ENCODE measurements around the gene UMOD. TPM values are rescaled to one million over a fixed set of nuclear protein-coding genes. Genes with fewer than 3 reads are reported as not detected.

UMOD gene
- not detected in 2 replicates for total RNA-seq (2012; rRNA removed)

GRCh38 chr16:20352615-20353014, at the start of gene UMOD:
Gene UMOD, minus strand, starts transcription at chr16:20352715. Its CDS starts 1,978 bp downstream, at chr16:20350737.
- Histone ChIP-seq H3K4me1 (ENCODE audit: control insufficient read depth, insufficient read depth, low read length) (no peaks in the 10 kb centered on the region), H3K27me3 (ENCODE audit: control insufficient read depth, insufficient read depth, low read length) (no peaks in the 10 kb centered on the region), H3K9me3 (replicated peaks; ENCODE audit: low read length) (no peaks in the 10 kb centered on the region), H3K36me3 (ENCODE audit: insufficient read depth, low read length) (no peaks in the 10 kb centered on the region), H3K4me2 (ENCODE audit: low read length) (no peak within 1 kb of the TSS), H3K9ac (ENCODE audit: low read depth, low read length) (no peak within 1 kb of the TSS), H3K4me3 (ENCODE audit: low read length) (no peak within 1 kb of the TSS)

- H3K36me3 ChIP-seq (ENCODE audit: insufficient read depth, low read length), result no peaks in the 10 kb centered on the region
- H3K4me1 ChIP-seq (ENCODE audit: control insufficient read depth, insufficient read depth, low read length), result no peaks in the 10 kb centered on the region
- no peaks in the 10 kb centered on the region for H3K9me3 ChIP-seq (replicated peaks; ENCODE audit: low read length)
- no peak overlapping the region for H3K4me3 ChIP-seq (ENCODE audit: low read length)
- no peak overlapping the region for H3K4me2 ChIP-seq (ENCODE audit: low read length)
- no peaks in the 10 kb centered on the region for H3K27me3 ChIP-seq (ENCODE audit: control insufficient read depth, insufficient read depth, low read length)
- no peak overlapping the region for H3K9ac ChIP-seq (ENCODE audit: low read depth, low read length)
Measured at GRCh38 chr16:20401475-20402016, 49.0 kb upstream of the UMOD start.

- Histone ChIP-seq H3K27me3 (ENCODE audit: control insufficient read depth, insufficient read depth, low read length) (no peaks in the 10 kb centered on the region), H3K9ac (ENCODE audit: low read depth, low read length) (no peak overlapping the region), H3K4me1 (ENCODE audit: control insufficient read depth, insufficient read depth, low read length) (no peaks in the 10 kb centered on the region), H3K4me2 (ENCODE audit: low read length) (no peak overlapping the region), H3K9me3 (replicated peaks; ENCODE audit: low read length) (no peaks in the 10 kb centered on the region), H3K36me3 (ENCODE audit: insufficient read depth, low read length) (no peaks in the 10 kb centered on the region), H3K4me3 (ENCODE audit: low read length) (no peak overlapping the region)
Measured at GRCh38 chr16:20401066-20401465, 48.6 kb upstream of the UMOD start.

- H3K9ac ChIP-seq (ENCODE audit: low read depth, low read length), result no peak overlapping the region
- no peaks in the 10 kb centered on the region for H3K27me3 ChIP-seq (ENCODE audit: control insufficient read depth, insufficient read depth, low read length)
- no peak overlapping the region for H3K4me3 ChIP-seq (ENCODE audit: low read length)
- no peaks in the 10 kb centered on the region for H3K9me3 ChIP-seq (replicated peaks; ENCODE audit: low read length)
- H3K4me2 ChIP-seq (ENCODE audit: low read length), result no peak overlapping the region
- no peaks in the 10 kb centered on the region for H3K36me3 ChIP-seq (ENCODE audit: insufficient read depth, low read length)
- H3K4me1 ChIP-seq (ENCODE audit: control insufficient read depth, insufficient read depth, low read length), result no peaks in the 10 kb centered on the region
Measured at GRCh38 chr16:20399185-20399584, 46.7 kb upstream of the UMOD start.

GRCh38 chr16:20398603-20399002, 46.1 kb upstream of the UMOD start:
- Histone ChIP-seq H3K9me3 (replicated peaks; ENCODE audit: low read length) (no peaks in the 10 kb centered on the region), H3K4me2 (ENCODE audit: low read length) (no peak overlapping the region), H3K4me1 (ENCODE audit: control insufficient read depth, insufficient read depth, low read length) (no peaks in the 10 kb centered on the region), H3K27me3 (ENCODE audit: control insufficient read depth, insufficient read depth, low read length) (no peaks in the 10 kb centered on the region), H3K9ac (ENCODE audit: low read depth, low read length) (no peak overlapping the region), H3K4me3 (ENCODE audit: low read length) (no peak overlapping the region), H3K36me3 (ENCODE audit: insufficient read depth, low read length) (no peaks in the 10 kb centered on the region)

GRCh38 chr16:20397468-20398074, 45.1 kb upstream of the UMOD start:
- Histone ChIP-seq H3K9me3 (replicated peaks; ENCODE audit: low read length) (no peaks in the 10 kb centered on the region), H3K4me3 (ENCODE audit: low read length) (no peak overlapping the region), H3K9ac (ENCODE audit: low read depth, low read length) (no peak overlapping the region), H3K36me3 (ENCODE audit: insufficient read depth, low read length) (no peaks in the 10 kb centered on the region), H3K4me2 (ENCODE audit: low read length) (no peak overlapping the region), H3K27me3 (ENCODE audit: control insufficient read depth, insufficient read depth, low read length) (no peaks in the 10 kb centered on the region), H3K4me1 (ENCODE audit: control insufficient read depth, insufficient read depth, low read length) (no peaks in the 10 kb centered on the region)

- Histone ChIP-seq H3K4me1 (ENCODE audit: control insufficient read depth, insufficient read depth, low read length) (no peaks in the 10 kb centered on the region), H3K9ac (ENCODE audit: low read depth, low read length) (no peak overlapping the region), H3K36me3 (ENCODE audit: insufficient read depth, low read length) (no peaks in the 10 kb centered on the region), H3K4me2 (ENCODE audit: low read length) (no peak overlapping the region), H3K9me3 (replicated peaks; ENCODE audit: low read length) (no peaks in the 10 kb centered on the region), H3K27me3 (ENCODE audit: control insufficient read depth, insufficient read depth, low read length) (no peaks in the 10 kb centered on the region), H3K4me3 (ENCODE audit: low read length) (no peak overlapping the region)
Measured at GRCh38 chr16:20396846-20397467, 44.4 kb upstream of the UMOD start.

- no peak overlapping the region for H3K9ac ChIP-seq (ENCODE audit: low read depth, low read length)
- H3K4me2 ChIP-seq (ENCODE audit: low read length), result no peak overlapping the region
- no peaks in the 10 kb centered on the region for H3K4me1 ChIP-seq (ENCODE audit: control insufficient read depth, insufficient read depth, low read length)
- no peak overlapping the region for H3K4me3 ChIP-seq (ENCODE audit: low read length)
- no peaks in the 10 kb centered on the region for H3K27me3 ChIP-seq (ENCODE audit: control insufficient read depth, insufficient read depth, low read length)
- no peaks in the 10 kb centered on the region for H3K36me3 ChIP-seq (ENCODE audit: insufficient read depth, low read length)
- no peaks in the 10 kb centered on the region for H3K9me3 ChIP-seq (replicated peaks; ENCODE audit: low read length)
Measured at GRCh38 chr16:20395946-20396345, 43.4 kb upstream of the UMOD start.

GRCh38 chr16:20393801-20394577, 41.5 kb upstream of the UMOD start:
- no peaks in the 10 kb centered on the region for H3K4me1 ChIP-seq (ENCODE audit: control insufficient read depth, insufficient read depth, low read length)
- no peak overlapping the region for H3K4me2 ChIP-seq (ENCODE audit: low read length)
- H3K9me3 ChIP-seq (replicated peaks; ENCODE audit: low read length), result no peaks in the 10 kb centered on the region
- no peak overlapping the region for H3K4me3 ChIP-seq (ENCODE audit: low read length)
- no peak overlapping the region for H3K9ac ChIP-seq (ENCODE audit: low read depth, low read length)
- H3K36me3 ChIP-seq (ENCODE audit: insufficient read depth, low read length), result no peaks in the 10 kb centered on the region
- H3K27me3 ChIP-seq (ENCODE audit: control insufficient read depth, insufficient read depth, low read length), result no peaks in the 10 kb centered on the region

GRCh38 chr16:20391045-20391444, 38.5 kb upstream of the UMOD start:
- H3K27me3 ChIP-seq (ENCODE audit: control insufficient read depth, insufficient read depth, low read length), result peaks cover 5% of the 10 kb centered on the region
- H3K9ac ChIP-seq (ENCODE audit: low read depth, low read length), result no peak overlapping the region
- H3K36me3 ChIP-seq (ENCODE audit: insufficient read depth, low read length), result no peaks in the 10 kb centered on the region
- no peak overlapping the region for H3K4me2 ChIP-seq (ENCODE audit: low read length)
- H3K4me1 ChIP-seq (ENCODE audit: control insufficient read depth, insufficient read depth, low read length), result no peaks in the 10 kb centered on the region
- H3K9me3 ChIP-seq (replicated peaks; ENCODE audit: low read length), result no peaks in the 10 kb centered on the region
- H3K4me3 ChIP-seq (ENCODE audit: low read length), result no peak overlapping the region

GRCh38 chr16:20388854-20389253, 36.3 kb upstream of the UMOD start:
- H3K4me1 ChIP-seq (ENCODE audit: control insufficient read depth, insufficient read depth, low read length), result no peaks in the 10 kb centered on the region
- H3K4me2 ChIP-seq (ENCODE audit: low read length), result no peak overlapping the region
- H3K4me3 ChIP-seq (ENCODE audit: low read length), result no peak overlapping the region
- H3K9ac ChIP-seq (ENCODE audit: low read depth, low read length), result no peak overlapping the region
- no peaks in the 10 kb centered on the region for H3K9me3 ChIP-seq (replicated peaks; ENCODE audit: low read length)
- peaks cover 5% of the 10 kb centered on the region for H3K27me3 ChIP-seq (ENCODE audit: control insufficient read depth, insufficient read depth, low read length)
- H3K36me3 ChIP-seq (ENCODE audit: insufficient read depth, low read length), result no peaks in the 10 kb centered on the region
